Cardiac muscle cell (in vitro differentiated cells and primary cell): ENCODE measurements around the gene GSG1. TPM values are rescaled to one million over a fixed set of nuclear protein-coding genes. Genes with fewer than 3 reads are reported as not detected.

Source experiments
- DNase-seq, 2 donors: peaks; one replicate each; pipeline versions ENCODE4 v3.0.0 to v3.0.0-alpha.2; 2010 to 2017; ENCODE audit warnings: low read depth in 1 of 2, low spot score in 1 of 2
- H3K27ac ChIP-seq: fragments of 200-600 bp; sonication (generic); 2 replicates; pipeline ENCODE4 v1.5.1; 2016
- H3K27me3 ChIP-seq: fragments of 200-600 bp; sonication (generic); 2 replicates; pipeline ENCODE4 v1.6.0; 2016; ENCODE audit warnings: control low read depth
- H3K36me3 ChIP-seq: fragments of 200-600 bp; sonication (generic); 2 replicates; pipeline ENCODE4 v1.5.1; 2016; ENCODE audit warnings: control low read depth
- H3K4me1 ChIP-seq: fragments of 200-600 bp; sonication (generic); 2 replicates; pipeline ENCODE4 v1.8.1; 2017; ENCODE audit warnings: low read depth, mild to moderate bottlenecking, mixed run types
- H3K4me3 ChIP-seq: fragments of 200-600 bp; sonication (generic); 2 replicates; pipeline ENCODE4 v1.5.1; 2016; ENCODE audit warnings: mild to moderate bottlenecking
- H3K9me3 ChIP-seq: fragments of 200-600 bp; sonication (generic); 2 replicates; pipeline ENCODE4 v1.5.1; 2017; ENCODE audit warnings: low read depth, mild to moderate bottlenecking, control low read depth
- polyA plus RNA-seq: library from polyadenylated mRNA; unstranded; fragments of >200 nt; fragmentation: Nextera tagmentation; extraction: Ambion mirVana; gene quantifications from 2 replicates; pipeline ENCODE4 v1.2.1, GENCODE V29; 2016
- total RNA-seq: library from RNA; depleted of rRNA; stranded (reverse); fragments of >200 nt; gene quantifications from 2 replicates; pipeline ENCODE4 v1.2.3, GENCODE V29; 2016
- TF ChIP-seq, protein P1 (sequence below): IDR thresholded peaks from 2 replicates; pipeline ENCODE4 v1.5.1; 2012; ENCODE audit warnings: low read depth, mild to moderate bottlenecking, low read length

The GSG1 gene
- total and polyA plus RNA-seq, 2 experiments from 2014 or later = 0.12 TPM; not detected in 1

DNA sequence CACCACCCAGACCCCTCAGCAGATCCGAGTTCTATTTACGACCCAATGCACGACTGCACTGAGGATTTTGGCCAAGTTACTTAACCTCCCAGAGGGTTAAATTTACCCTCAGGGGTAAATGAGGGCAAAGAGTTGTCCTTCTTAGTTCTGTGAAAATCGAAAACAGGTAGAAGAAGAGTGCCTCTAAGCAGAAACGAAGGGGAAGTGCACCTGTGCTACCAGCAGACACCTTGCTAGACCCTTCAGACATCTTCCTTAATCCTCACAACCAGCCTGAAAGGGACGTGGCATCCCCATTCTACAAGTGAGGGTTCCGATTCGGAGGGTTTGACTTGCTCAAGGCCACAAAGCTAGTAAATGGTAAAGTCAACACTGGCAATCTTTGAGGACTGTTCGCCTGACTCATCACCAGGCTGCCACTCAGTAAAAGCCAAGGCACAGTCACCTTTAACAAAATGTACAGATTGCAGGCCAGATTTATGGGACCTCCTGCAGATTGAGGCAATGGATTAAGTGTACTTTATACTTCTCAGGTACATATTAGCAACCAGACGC, 1.6 kb downstream of the GSG1 start:
- no peaks in the 10 kb centered on the region for H3K27me3 ChIP-seq
- H3K9me3 ChIP-seq = no peaks in the 10 kb centered on the region
- H3K36me3 ChIP-seq = no peaks in the 10 kb centered on the region
- TF ChIP-seq, protein P1, sequence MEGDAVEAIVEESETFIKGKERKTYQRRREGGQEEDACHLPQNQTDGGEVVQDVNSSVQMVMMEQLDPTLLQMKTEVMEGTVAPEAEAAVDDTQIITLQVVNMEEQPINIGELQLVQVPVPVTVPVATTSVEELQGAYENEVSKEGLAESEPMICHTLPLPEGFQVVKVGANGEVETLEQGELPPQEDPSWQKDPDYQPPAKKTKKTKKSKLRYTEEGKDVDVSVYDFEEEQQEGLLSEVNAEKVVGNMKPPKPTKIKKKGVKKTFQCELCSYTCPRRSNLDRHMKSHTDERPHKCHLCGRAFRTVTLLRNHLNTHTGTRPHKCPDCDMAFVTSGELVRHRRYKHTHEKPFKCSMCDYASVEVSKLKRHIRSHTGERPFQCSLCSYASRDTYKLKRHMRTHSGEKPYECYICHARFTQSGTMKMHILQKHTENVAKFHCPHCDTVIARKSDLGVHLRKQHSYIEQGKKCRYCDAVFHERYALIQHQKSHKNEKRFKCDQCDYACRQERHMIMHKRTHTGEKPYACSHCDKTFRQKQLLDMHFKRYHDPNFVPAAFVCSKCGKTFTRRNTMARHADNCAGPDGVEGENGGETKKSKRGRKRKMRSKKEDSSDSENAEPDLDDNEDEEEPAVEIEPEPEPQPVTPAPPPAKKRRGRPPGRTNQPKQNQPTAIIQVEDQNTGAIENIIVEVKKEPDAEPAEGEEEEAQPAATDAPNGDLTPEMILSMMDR = no peak
- peak overlapping the region; percentile 29 for H3K4me3 ChIP-seq
- DNase-seq = peak in 1 of 2 donors; percentile 32
- no peak overlapping the region for H3K27ac ChIP-seq
- no peaks in the 10 kb centered on the region for H3K4me1 ChIP-seq

DNA sequence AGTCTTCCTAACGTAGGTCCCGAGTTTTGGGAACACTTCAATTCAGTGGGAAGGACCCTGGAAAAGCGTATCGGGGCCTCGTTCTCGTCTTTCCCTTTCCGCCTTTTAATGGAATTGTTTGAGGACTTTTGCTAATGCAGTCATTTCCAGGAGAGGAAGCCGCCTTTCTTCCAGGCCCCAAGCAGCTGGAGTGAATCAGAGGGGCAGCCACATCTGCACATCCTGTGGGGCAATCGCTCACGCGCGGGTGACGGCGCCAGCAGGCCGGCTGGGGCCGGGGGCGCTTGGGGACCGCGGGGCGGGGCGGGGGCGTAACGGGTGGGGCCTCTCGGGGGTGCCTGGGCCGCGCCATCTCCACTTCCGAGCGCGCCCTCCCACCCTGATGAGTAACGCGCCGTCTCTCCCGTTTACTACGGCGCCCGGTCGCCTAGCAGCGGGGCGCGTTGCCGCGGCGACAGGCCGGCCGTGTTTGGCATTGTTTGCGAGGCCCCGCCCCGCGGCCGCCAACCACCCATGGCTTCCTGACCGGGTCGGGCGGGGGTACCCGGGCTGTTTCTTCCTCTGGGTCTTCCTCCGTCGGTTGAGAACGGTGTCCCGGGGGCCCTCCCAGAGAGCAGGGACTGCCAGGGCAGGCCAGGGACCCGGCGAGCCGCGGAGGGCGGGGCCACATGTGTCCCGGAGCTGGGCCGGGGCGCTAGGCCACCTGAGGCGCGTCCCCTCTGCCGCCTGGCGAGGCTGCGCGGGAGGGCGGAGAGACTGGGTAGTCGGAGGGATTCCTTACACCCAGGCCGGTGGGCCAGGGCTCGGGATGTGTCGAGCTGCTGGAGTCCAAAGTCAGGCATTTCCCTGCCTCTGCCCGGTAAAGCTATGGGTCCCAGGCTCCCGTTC, 2.3 kb downstream of the GSG1 start:
- Histone ChIP-seq H3K27ac (peak overlapping the region; percentile 5), H3K4me3 (peak overlapping the region; percentile 29)
- TF ChIP-seq, protein P1 = no peak

DNA sequence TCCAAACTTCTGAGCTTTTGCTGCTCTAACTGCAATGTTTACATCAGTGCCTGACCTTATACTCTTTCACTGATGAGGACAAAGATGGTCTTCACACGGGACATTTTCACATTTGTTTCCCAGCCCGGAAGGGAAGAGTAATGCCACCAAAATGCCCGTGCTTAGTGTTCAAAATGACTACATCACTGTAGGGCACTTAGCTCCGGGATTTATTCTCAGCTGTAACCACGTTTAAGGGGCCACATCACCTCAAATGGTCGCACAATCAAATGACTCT, 2.9 kb downstream of the GSG1 start:
- no peaks in the 10 kb centered on the region for H3K36me3 ChIP-seq
- H3K27me3 ChIP-seq = no peaks in the 10 kb centered on the region
- no peak for DNase-seq
- TF ChIP-seq, protein P1 = no peak
- peak overlapping the region; percentile 5 for H3K27ac ChIP-seq
- no peaks in the 10 kb centered on the region for H3K9me3 ChIP-seq
- no peaks in the 10 kb centered on the region for H3K4me1 ChIP-seq
- peak overlapping the region; percentile 29 for H3K4me3 ChIP-seq

More for the DNA sequence above, 2.3 kb downstream of the GSG1 start:
- Histone ChIP-seq H3K4me1 (no peaks in the 10 kb centered on the region), H3K36me3 (no peaks in the 10 kb centered on the region), H3K9me3 (no peaks in the 10 kb centered on the region), H3K27me3 (no peaks in the 10 kb centered on the region)
- peak; percentile 89 to 97 for DNase-seq

DNA sequence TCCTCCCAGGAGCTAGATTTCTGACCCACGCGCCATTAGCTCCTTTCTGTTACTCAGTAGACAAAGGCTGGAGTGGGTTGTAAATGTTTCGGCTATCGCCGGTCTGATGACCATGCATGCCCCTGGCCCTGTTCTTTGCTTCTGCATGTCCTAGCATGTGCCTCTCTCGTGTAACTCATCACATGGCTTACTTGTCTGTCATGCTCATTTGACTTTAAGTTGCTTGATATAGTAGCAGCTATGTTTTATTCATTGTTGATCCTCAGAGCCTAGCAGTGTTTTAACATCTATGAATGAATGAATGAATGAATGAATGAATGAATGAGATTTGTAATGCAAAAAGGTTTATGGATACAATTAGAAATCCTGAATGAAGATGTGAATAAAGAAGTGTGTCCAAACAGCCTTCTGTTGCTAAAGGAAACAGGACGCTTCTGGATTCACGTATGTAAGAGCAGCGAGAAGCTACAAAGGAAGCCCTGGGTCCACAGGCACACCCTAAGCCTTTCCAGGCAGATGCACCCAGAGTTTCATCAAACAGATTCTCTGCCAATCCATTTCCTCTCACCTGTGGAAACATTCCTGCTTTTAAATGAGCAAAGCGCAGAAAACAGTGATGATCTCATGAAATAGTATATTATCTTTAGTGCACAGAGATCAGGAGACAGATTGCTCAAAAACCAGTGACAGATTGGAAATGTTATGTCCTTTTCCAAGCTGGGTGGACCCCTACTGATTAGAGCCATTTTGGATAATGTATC, 3.4 kb downstream of the GSG1 start:
- TF ChIP-seq, protein P1 = no peak
- no peaks in the 10 kb centered on the region for H3K4me1 ChIP-seq
- no peaks in the 10 kb centered on the region for H3K9me3 ChIP-seq
- DNase-seq = no peak
- no peak overlapping the region for H3K27ac ChIP-seq
- H3K27me3 ChIP-seq = no peaks in the 10 kb centered on the region
- H3K36me3 ChIP-seq = no peaks in the 10 kb centered on the region
- H3K4me3 ChIP-seq = no peak overlapping the region

DNA sequence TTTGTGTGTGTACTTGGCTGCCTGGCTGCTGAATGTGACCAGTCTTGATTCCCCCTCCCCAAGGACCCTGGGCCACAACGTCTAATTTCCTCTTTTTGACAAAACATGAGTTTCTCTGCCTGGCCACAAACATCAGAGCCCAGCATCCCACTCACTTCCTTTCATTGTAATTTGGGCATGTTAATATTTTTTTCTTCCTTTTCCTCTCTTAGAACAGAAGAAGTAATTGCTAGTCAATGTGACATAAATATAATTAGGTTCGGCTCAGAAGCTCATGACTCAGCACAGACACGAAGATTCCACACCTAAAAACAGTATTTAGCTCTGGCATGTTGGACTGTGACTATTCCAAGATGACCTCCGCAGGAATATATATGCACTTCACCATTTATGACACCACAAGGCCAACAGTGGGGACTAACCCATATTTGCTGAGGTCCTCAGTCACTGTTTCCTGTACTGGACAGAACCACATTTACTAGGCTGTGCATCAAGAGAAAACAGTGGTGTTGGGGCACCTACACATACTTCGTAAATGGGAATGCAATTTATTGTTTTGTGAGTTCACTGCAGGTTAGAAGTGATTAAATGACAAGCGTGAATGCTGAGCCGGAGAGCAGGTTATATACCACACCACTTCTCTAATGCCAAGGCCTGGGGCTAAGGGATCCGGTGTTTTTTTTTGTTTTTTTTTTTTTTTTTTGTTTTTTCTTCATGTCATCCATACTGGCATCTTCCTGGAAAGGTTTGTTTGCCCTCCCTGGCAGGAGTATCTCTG, 4.2 kb downstream of the GSG1 start:
- DNase-seq = peak in 1 of 2 donors; percentile 20
- Histone ChIP-seq H3K27me3 (no peaks in the 10 kb centered on the region), H3K27ac (no peak overlapping the region), H3K4me3 (no peak overlapping the region), H3K9me3 (no peaks in the 10 kb centered on the region), H3K4me1 (no peaks in the 10 kb centered on the region), H3K36me3 (no peaks in the 10 kb centered on the region)
- TF ChIP-seq, protein P1 = no peak
